ENCODE data around the gene TNFRSF18.

Gene TNFRSF18

GRCh38 chr1:1175221-1176062, 30.9 kb downstream of the TNFRSF18 start:
- no peak for DNase-seq

GRCh38 chr1:1173793-1174415, 32.5 kb downstream of the TNFRSF18 start, which contains the start of gene TTLL10:
Gene TTLL10 (plus strand): TSS chr1:1173880. CDS start chr1:1179216, 5,336 bp downstream.
- no peak for DNase-seq

- DNase-seq: no peak
Measured at GRCh38 chr1:1173061-1173792, 33.2 kb downstream of the TNFRSF18 start.

GRCh38 chr1:1171546-1172340, 34.6 kb downstream of the TNFRSF18 start:
- no peak for DNase-seq

GRCh38 chr1:1171161-1171545, 35.2 kb downstream of the TNFRSF18 start:
- DNase-seq: no peak

GRCh38 chr1:1170215-1171091, 35.9 kb downstream of the TNFRSF18 start:
- no peak for DNase-seq

- no peak for DNase-seq
Measured at GRCh38 chr1:1169429-1170214, 36.8 kb downstream of the TNFRSF18 start.

GRCh38 chr1:1168451-1169411, 37.7 kb downstream of the TNFRSF18 start:
- DNase-seq: no peak

GRCh38 chr1:1167841-1168450, 38.4 kb downstream of the TNFRSF18 start:
- DNase-seq: no peak

GRCh38 chr1:1167398-1167821, 39.0 kb downstream of the TNFRSF18 start:
- no peak for DNase-seq

GRCh38 chr1:1166642-1167397, 39.6 kb downstream of the TNFRSF18 start:
- no peak for DNase-seq

GRCh38 chr1:1165900-1166421, 40.4 kb downstream of the TNFRSF18 start:
- no peak for DNase-seq

- no peak for DNase-seq
Measured at GRCh38 chr1:1165485-1165884, 40.9 kb downstream of the TNFRSF18 start.

GRCh38 chr1:1164701-1165451, 41.5 kb downstream of the TNFRSF18 start:
- DNase-seq: no peak

- DNase-seq: no peak
Measured at GRCh38 chr1:1164361-1164700, 42.1 kb downstream of the TNFRSF18 start.

GRCh38 chr1:1163538-1164070, 42.8 kb downstream of the TNFRSF18 start:
- DNase-seq: no peak
